H4 (cell line): Measurements from ENCODE around the gene MBD1. TPM values are rescaled to one million over a fixed set of nuclear protein-coding genes. Genes with fewer than 3 reads are reported as not detected.
"Not testable (repeated sequence)": the region's sequence is repeated elsewhere in the genome, so short reads cannot be mapped to it uniquely, and the experiment has no call there.

Experiments used
- DNase-seq: peaks from one replicate; pipeline ENCODE4 v3.0.0-alpha.2; 2015; ENCODE audit warnings: low spot score
- total RNA-seq: library from RNA; depleted of rRNA; stranded (reverse); fragments of >200 nt; shearing (Covaris generic); gene quantifications from 2 replicates; pipeline ENCODE4 v1.2.3, GENCODE V29; 2014

The MBD1 gene
- total RNA-seq, 1 experiment from 2014 or later: 36.2 TPM

DNA sequence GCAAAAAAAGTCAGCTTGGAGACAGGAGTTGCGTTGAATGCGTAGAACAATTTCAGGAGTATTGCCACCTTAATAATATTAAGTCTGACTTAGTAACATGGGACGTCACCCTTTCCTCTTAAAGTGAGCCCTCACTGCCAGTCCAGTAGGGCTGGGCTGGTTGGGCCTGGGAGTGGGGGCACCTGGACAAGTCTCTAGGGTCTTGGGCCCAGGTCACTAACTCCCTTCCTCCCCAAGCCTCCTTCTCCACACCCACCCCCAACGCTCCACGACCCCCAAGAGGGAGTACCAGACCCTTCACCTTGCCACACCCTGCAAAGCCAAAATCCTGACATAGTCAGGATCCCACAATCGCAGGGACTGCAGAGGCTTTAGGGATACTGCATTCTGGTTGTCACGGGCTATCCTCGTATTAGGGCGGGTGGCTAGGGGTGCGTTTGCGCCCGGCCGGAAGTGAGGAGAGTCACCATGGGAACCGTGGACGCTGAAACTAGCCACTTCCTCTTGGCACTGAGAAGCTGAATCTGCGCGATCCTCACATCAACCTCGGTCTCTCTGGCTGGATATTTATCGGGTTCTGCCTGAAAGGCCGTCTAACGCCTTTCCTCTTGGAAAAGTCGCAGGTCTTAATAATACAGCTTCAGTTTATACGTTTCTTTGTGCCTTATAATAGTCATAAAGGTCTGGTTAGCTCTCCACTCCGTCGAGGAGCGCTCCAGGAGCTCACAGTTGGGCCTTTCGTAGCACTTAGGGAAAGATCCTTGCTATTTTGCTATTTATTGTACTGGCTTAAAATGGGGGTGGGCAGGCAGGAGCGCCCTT, 16.5 kb upstream of the MBD1 start:
- peak; percentile 48 for DNase-seq

DNA sequence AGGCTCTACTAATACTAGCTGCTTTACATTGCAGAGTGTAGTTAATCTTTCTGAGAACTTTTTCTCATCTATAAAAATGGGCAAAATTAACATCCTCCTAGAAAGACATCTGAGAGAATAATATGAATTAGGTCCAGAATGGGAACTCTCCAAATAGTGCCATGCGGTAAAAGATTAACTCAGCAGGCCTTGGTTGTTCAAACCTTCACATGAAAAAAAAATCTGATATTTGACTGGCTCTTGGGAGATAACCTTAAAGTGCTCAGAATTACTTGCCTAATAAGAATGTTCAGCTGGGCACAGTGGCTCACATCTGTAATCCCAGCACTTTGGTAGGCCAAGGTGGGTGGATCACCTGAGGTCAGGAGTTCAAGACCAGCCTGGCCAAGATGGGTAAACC, 11.7 kb upstream of the MBD1 start:
- no peak for DNase-seq

DNA sequence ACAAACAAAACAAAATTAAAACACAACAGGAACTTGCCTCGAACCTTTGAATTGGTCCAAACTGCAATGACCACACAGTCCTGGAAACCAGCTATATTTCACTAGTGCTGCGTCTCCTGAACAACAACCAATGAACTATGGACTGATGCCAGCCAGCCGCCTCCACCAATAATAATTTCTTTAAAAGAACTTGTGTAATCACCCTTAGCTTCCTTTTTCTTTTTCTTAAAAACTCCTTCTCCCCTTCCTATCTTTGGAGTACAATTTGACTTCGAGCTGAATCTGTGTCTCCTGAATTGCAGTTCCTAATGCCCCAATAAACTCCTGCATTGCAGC, 7.8 kb upstream of the MBD1 start:
- no peak for DNase-seq

DNA sequence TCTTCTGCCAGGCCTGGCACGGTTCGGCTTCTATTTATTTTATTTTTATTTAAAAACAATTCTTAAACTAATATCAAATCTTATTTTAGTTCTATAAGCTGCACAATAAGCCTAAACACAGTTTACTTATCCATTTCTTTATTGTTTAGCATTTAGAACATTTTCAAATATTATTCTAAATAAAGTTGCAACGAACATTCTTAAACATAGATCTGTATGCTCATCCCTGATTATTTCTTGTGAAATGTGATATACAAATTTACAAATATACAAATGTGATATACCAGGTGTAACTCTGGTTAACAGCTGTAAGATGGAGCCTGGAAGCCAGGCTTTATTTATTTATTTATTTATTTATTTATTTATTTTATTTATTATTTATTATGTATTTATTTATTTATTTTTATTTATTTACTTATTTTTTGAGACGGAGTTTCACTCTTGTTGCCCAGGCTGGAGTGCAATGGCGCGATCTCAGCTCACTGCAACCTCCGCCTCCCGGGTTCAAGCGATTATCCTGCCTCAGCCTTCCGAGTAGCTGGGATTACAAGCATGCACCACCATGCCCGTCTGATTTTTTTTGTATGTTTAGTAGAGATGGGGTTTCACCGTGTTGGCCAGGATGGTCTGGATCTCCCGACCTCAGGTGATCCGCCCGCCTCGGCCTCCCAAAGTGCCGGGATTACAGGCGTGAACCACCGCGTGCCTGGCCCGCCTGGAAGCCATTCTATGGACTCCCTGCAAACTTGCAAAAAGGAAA, 7.2 kb upstream of the MBD1 start:
- not testable (repeated sequence) for DNase-seq

DNA sequence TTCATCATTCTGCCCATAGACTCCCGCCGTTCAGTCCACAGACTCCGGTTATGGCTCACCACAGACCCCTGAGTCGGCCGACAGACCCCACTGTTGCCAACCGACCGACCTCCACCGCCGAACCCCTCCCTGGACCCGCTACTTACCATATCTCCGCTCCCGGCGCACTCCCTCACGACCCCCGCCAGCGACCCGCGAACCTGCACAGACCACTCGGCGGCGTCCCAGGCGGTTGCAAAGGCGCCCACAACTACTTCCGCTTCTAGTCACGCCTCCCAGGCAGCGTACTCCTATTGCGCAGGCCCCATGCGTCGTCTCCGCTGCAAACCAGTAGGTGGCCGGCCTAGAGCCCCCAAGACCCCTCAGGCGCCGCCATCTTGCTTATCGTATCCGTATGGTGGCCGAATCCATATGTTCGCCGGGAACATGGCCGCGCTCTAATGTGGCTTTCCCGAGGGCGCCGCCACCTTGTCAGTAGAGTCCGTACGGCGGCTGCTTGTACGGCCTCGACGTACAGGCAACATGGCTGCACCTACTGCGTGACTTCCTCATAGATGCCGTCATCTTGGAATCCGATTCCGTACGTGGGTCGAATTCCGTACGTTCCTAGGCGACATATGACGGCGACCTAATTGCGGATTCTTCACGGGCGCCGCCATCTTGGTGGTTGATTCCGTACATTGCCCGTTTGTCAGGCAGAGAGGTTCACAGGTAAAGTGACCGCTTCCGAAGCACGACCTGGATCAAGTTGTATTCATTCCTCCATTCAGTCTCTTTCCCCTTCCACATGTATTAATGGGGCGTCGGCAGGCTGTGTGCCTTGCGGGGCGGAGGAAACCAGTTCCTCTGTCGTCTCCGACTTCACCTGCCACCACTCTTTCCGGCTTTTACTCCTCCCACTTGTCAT, 6.4 kb upstream of the MBD1 start, which contains the start of gene CXXC1:
Gene CXXC1, minus strand, starts transcription at position 252 of the 907 bp plus-strand sequence. Its CDS starts 103 bp downstream, at position 149.
- DNase-seq: peak; percentile 99

DNA sequence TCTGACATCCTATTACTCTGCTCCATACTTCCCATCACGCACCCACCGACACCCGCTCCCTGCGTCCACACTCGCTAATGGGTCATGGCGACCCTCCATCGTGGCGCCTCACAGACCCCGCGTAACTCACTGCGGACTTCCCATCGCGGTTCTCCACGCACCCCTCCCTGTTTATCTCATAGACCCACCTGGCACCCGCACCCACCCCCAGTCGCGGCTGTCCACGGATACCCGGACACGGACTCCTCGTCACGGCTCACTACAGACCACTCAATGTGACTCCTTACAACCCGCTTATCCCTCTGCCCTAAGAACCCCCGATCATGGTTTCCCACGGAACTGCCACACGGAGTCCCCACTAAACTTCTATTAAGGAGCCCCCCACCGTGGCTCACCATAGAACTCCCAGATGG, 5.7 kb upstream of the MBD1 start:
- DNase-seq: no peak

DNA sequence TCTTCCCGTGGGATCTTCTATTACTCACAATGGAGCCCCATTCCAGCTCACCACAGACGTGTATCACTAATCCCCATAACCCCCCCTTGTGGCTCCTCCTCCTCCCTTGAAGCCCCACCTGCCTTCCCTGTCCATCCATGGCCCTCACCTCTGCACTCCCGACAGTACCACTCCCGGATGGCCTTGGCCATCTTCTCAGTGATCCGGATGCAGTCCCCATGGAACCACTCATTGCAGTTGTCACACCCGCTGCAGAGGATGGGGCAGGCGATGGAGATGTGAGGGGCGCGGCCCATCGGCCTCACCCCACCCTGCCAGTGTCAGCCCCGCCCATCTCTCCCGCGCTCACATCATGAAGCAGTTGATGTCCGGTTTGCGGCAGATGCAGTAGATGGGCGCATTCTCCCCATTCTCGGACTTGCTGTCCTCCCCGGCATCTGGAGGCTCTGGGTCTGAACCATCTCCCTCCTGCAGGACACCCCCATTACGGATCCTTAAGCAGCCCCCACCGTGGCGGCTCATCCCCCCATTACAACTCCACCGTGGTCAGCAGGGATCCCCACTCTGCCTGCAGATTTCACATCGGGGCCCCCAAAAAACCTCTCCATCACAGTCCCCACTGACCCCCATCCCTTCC, 5.2 kb upstream of the MBD1 start:
- peak; percentile 44 for DNase-seq

DNA sequence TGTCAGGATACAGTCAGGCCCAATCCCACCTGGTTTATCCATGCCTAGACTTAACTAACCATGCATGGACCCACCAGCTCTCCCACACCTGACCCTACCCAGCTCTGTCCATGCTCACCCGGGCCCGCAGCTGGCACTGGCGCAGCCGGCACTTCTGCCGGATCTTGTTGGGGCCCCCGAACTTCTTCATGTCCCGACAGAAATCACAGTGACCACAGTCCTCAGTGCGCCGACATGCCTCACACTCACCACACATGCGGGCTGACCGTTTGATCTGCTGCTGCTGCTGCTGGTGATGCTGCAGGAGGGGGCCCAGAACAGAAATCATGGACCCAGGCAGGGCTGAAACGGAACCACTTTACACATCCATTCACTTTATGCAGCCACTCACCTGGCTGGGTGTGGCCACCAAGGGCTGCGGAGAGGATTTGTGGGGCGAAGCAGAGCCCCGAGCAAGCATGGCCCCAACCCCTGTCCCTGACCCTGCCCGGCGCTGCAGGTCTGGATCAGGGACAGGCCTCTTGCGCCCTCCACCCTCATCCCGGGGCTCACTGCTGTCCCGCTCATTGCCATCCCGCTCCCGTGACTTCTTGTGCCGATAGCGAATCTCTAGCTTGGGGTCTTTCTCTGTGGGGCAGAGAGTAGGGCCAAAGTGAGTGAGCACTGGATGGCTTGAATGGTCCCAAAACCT, 4.5 kb upstream of the MBD1 start:
- DNase-seq: no peak

DNA sequence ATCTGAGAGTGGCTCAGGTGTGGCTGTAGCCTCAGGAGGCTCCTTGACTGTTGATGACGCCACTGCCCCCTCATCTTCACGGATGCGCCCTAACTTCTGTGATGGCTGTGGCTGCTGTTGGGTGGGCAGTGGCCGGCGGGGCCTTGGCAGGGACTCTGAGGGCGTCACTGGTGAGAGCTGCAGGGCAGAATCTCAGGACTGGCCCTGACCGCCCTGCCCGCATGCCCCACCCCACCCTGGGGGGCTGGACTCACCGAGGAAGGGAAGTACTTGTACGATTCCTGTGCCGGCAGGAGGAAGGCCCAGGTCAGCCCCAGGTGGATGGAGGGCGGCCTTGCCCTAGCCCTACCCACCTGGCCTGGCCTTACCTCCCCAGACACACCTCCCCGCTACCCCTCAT, 3.7 kb upstream of the MBD1 start:
- no peak for DNase-seq

DNA sequence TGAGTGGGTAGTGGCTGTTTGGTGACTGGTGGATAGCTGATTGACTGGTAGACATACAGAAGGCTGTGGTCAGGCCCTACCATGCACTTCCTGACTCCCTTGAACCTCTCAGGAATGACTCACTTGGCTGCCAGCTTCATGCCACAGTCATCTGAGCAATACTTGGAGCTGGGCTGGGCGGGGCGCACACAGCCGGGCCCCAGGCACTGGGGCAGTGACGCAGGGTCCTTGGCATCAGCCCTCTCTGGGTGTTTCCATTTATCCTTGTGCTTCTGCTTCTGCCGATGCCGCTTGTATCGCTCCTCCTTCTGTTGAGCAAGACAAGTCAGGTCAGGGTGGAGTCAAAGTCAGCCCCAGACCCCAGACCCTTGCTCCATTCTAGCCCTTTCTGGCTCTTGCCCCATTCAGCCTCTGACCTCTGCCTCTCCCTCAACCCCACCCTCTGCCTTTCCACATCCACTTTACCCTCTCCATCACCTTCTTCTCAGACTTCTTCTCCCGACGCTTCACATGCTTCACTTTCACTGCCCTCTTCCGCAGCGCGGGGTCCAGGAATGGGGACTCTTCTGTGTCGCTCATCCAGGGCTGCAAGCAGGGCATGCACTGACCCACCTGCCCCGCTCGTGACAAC, 3.0 kb upstream of the MBD1 start:
- peak; percentile 73 for DNase-seq

DNA sequence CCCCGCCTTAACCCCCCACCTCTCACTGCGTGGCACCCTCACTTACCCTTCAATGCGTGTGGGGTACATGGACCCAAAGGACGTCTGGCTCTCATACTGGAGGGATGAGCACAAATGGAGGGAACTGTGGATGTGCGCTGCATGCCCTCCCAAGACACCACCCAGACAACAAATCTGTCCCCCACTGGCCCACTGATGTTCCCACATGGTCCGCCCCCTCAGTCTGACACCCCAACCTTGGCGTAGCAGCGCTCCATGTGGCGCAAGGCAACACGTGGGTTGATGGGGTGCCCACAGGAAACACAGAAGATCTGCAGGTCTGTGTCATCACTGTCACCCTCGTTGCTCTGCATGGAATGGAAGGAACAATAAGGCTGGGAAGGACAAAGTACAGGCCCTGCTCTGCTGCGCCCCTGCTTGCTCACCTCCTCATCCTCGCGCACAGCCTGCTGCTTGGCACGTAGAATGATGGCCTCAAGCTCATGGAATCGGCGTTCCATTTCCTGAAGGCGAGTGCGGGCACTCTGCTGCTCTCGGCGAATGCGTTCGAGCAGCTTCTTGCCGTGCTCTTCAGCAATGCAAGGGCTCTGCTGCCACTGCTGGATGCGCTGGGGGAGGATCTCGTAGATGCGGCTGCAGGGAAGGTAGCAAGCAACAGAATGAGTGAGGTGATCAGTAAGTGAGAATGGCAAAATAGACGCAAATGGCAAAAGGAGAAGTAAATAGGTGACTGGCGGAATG, 2.3 kb upstream of the MBD1 start:
- DNase-seq: no peak

DNA sequence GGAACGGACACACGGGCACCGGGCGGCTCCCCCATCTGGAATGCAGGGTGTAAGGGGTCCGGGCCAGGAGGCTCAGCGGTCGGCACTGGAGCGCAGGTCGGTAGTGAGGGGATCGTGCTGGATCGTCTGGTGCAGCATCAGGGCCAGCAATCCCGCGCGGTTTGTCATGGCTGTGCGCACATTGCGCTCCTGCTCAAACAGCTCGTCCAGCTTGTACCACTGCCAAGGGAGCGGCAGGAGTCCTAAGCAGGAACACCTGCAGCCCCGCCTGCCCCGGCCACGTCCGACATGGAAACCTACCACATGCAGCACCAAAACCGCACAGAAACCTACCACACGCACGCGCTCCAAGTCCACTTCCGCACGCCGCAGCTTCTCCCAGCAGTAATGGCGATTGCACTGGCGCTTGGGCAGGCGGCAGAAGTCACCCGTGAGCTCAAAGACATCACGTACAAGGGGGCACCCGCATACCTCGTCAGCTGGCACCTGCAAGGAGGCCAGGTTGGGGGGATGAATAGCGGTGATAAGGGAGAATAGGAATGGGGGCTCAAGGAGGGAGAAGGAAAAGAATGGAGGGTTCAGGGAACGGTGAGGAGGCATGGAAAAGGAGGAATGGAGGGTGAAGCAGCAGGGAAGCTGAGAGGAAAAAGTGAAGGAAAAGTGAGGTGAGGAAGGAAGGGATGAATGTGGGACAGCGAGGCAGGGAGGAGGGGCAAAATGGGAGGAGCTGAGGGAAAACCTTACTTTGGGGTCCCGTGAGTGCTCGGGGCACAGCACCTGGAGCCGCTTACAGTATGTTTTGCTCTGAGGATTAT, 1.4 kb upstream of the MBD1 start:
- peak; percentile 1 for DNase-seq

DNA sequence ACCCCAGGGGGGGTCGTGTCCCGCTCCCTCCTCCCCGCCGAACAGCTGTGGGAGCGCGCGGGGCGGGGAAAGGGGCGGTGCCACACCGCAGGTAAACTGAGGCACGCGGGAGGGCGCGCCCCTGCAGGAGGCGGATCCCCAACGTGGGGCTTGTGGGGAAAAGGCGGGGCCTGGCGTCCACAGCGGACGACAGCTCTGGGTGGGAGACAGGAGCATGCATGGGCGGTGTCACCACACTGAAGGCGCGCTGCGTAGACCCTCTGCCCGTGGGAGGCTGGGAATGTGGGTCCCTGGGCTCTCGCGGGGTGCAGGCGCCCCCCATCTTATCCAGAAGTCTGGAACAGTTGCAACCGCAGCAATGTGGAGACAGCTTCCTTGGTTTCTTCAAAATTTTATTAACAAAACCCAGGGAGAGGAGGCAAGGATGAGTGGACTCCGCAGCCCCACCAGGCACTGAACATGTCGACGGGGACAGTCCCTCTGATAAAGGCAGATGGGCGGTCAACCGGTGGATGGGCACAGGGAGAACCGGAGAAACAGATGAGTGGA, 723 bp upstream of the MBD1 start:
- DNase-seq: peak; percentile 5

DNA sequence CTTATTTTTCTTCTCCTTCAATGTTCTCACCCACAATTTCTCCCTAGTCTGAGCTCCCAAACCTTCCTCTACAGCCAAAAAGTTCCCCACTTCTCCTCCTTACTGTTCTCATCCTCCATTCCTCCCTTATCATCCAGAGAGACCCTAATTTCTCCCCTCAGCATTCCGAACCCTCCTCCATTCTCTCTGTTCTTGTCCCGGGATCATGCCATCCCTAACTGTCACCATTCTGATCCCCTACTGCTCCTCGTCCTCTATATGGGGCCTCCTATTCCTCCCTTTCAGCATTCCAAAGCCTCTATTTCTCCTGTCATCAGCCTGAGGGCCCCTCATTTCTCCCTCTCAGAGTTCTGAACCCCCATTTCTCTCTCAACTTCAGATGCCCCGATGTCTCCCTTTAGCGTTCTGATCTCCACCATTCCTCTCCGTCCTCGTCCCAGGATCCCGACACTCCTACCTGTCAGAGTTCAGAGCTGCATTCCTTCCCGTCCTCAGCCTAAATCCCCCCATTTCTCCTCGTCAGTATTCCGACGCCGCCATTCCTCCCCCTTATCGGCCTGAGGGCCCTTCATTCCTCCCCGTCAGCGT, 522 bp downstream of the MBD1 start:
- DNase-seq: no peak

DNA sequence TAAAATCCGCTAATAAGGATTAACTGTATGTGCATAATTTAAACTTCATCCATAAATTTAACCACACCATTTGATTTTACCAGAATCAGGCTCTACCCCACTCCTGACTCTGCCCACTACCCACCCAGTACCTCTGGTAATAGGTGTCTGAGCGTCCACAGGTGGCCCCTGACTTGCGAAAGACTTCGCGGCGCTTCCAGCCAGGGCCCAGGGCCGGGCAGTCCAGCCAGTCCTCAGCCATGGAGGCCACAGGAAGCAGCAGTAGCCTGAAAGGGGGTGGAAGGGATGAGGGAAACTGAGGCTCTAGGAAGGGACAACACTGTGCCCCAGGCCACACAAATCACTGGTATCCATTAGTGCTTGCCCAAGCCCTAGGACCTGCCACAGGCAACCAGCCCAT, 1.6 kb downstream of the MBD1 start:
- DNase-seq: no peak

DNA sequence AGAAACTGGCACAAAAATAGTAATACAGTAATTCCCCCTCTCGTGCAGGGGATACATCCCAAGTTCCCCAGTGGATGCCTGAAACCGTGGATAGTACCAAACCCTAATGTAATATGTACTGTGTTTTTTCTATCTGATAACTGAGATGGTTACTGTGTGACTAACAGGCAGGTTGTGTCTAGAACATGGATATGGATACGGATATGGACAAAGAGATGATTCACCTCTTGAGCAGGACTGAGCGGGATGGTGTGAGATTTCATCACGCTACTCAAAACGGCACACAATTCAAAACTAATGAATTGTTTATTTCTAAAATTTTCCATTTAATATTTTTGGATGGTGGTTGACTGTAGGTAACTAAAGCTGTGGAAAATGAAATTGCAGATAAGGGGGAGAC, 3.4 kb downstream of the MBD1 start:
- DNase-seq: no peak

DNA sequence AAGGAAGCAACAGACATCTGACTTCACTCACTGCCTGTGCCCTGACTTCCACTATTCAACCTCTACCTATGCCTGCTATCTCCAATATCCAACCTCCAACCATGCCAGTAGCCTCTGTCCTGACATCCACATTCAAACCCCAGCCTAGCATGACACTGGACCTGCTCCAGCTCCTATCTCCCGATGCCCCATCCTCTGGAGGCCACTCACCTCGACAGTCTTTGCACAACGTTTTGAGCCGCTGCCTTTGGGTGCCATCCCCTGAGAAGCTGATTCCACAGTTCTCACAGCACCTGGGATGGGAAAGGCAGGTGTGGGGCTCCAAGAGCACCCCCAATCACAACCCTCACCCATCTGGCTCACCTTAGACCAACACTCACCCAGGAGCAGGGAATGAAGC, 4.9 kb downstream of the MBD1 start:
- no peak for DNase-seq

DNA sequence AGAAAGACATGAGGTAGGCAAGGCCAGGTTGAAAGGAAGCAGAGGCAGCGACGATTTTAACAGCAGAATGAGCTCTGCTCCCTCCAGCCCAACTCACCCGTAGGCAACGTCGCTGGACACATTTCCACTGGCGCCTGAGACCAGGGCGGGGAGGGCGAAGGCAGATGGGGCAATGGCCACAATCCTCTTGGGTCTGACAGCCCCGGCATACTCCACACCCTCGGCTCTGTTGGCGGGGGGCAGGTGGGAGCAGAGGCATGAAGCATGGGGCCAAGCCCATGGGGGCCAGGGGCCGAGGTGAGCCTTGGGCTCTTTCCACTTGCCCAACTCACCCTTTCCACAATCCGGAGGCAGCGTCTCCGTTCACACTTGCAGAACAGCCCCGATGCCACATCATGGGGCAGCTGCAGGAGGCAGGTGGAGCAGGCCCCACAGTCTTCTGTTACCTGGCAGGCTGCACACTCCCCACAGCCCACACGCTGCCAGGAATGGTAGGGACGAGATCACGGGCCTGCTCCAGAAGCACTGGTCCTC, 5.8 kb downstream of the MBD1 start:
- DNase-seq: no peak
